ENCODE results near the gene FHIT. TPM values are rescaled to one million over a fixed set of nuclear protein-coding genes. Genes with fewer than 3 reads are reported as not detected.

The FHIT gene
- total and polyA plus RNA-seq, 7 donors = 0.98 to 10.4 (median 4.0) TPM

DNA sequence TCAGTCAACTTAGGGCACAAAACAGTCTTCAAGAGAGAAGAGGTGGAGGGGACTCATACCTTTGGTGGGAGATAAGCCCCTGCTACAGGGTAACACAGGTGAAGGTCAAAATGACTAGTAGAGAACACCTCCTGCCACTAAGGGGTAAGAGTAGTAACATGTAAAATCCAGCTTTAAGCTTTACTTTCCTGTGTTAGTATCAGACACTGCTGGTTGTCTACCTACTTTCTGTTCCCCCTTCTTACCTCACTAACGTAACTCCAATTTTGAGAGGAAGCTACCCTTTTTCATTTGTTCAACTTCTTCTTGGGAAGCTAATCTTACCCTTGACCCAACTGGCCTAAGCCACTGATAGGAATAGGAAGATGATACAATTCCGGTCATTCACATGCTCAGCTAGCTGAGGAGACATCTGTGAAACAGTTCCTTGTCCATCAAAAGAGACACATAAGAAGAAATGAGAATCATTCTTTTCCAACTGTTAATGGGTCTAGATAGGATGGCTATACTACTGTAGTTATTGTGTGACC, 1374.7 kb downstream of the FHIT start:
- ATAC-seq (no peak), DNase-seq (no peak)
- Histone ChIP-seq H3K9me3 (no peaks in the 10 kb centered on the region), H3K4me3 (no peak overlapping the region), H3K36me3 (ENCODE audit: insufficient read depth in 1 of 2, low read depth in 1 of 2) (no peaks in the 10 kb centered on the region), H3K4me1 (no peaks in the 10 kb centered on the region), H3K27ac (no peak overlapping the region), H3K27me3 (ENCODE audit: insufficient read depth in 3 of 3, low read length in 2 of 3) (no peaks in the 10 kb centered on the region)
- intact Hi-C loops (cut with DNase I) = no loop called here
- WGBS, 3 donors = 96 to 100% (median 97%) methylated on average over 2 of the region's 2 CpGs
- TF ChIP-seq CTCF (IDR thresholded peaks at IDR 0.05) = no peak

DNA sequence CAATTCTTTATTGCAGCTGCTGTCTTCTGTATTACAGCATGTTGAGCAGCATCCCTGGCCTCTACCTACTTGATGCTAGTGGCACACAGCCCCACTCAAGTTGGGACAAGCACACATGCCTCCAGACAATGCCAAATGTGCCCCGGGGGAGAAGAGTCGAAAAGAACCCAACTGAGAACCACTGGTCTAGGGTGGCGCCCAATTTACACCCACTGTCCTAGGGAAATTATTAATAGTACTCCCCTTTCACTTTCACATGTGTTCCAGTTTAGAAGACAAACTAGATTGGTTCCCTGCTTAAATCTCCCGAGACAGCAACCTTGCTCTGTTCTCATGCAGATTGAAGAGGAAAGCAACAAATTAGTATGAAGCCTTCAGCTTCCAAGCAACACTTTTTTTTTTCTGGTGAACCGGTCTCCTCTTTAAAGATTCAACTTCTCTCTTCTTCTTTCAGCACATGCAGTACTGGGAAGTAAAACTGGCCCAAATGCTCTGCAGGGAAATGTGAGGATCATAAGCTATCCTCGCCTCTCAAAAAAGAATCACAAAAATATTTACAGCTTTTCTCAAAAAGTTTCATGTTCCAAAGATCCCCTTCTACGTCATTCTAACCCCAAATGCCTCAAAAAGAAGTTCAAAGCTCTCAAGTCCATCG, 1377.5 kb downstream of the FHIT start:
- no peaks in the 10 kb centered on the region for H3K27me3 ChIP-seq (ENCODE audit: insufficient read depth in 3 of 3, low read length in 2 of 3)
- H3K4me1 ChIP-seq = no peaks in the 10 kb centered on the region
- H3K36me3 ChIP-seq (ENCODE audit: insufficient read depth in 1 of 2, low read depth in 1 of 2) = no peaks in the 10 kb centered on the region
- H3K27ac ChIP-seq = no peak overlapping the region
- no peak for TF ChIP-seq CTCF (IDR thresholded peaks at IDR 0.05)
- intact Hi-C loops (cut with DNase I) = no loop called here
- no peaks in the 10 kb centered on the region for H3K9me3 ChIP-seq
- H3K4me3 ChIP-seq = no peak overlapping the region
- ATAC-seq (no peak), DNase-seq (no peak)
- WGBS, 3 donors = 41 to 57% (median 47%) methylated on average over 8 of the region's 8 CpGs

DNA sequence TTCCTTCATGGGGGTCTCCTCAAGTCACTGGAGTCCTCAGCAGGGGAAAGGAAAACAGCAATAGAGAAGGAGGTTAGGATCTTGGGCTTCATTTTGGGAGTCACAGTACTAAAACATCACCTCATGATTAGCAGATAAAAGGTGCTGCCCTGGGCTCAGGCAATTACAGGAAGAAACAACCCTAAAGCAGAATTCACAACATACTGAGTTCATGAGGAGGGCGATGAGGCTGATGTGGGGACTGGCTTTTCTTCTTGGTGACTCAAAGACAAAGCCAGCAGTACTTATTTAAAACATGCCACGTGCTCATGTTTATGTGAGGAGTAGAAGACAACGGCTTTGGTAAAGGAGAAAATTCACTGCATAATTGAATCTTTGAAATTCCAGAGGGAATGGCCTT, 1379.1 kb downstream of the FHIT start:
- Histone ChIP-seq H3K9me3 (no peaks in the 10 kb centered on the region), H3K4me1 (no peaks in the 10 kb centered on the region), H3K27ac (no peak overlapping the region), H3K36me3 (ENCODE audit: insufficient read depth in 1 of 2, low read depth in 1 of 2) (no peaks in the 10 kb centered on the region), H3K4me3 (no peak overlapping the region), H3K27me3 (ENCODE audit: insufficient read depth in 3 of 3, low read length in 2 of 3) (no peaks in the 10 kb centered on the region)
- ATAC-seq = no peak
- no peak for TF ChIP-seq CTCF (IDR thresholded peaks at IDR 0.05)
- 56 to 70% (median 63%) methylated on average over 3 of the region's 3 CpGs for WGBS, 3 donors
- intact Hi-C loops (cut with DNase I) = no loop called here
- DNase-seq = no peak

- no peaks in the 10 kb centered on the region for H3K9me3 ChIP-seq
- WGBS, 3 donors = 63 to 72% (median 65%) methylated on average over 3 of the region's 3 CpGs
- intact Hi-C loops (cut with DNase I) = no loop called here
- no peak for TF ChIP-seq CTCF (IDR thresholded peaks at IDR 0.05)
- H3K27me3 ChIP-seq (ENCODE audit: insufficient read depth in 3 of 3, low read length in 2 of 3) = no peaks in the 10 kb centered on the region
- H3K4me3 ChIP-seq = no peak overlapping the region
- H3K27ac ChIP-seq = no peak overlapping the region
- no peaks in the 10 kb centered on the region for H3K4me1 ChIP-seq
- H3K36me3 ChIP-seq (ENCODE audit: insufficient read depth in 1 of 2, low read depth in 1 of 2) = no peaks in the 10 kb centered on the region
- ATAC-seq (no peak), DNase-seq (no peak)
These were observed 1383.9 kb downstream of the FHIT start for GRCh38 chr3:59867185-59868002.

Measured in psoas muscle (tissue), 8 donors.